ENCODE results near the gene MGMT. TPM values are rescaled to one million over a fixed set of nuclear protein-coding genes. Genes with fewer than 3 reads are reported as not detected.

The MGMT gene
- total RNA-seq, 6 experiments from 2014 or later, result 36.5 to 53.4 (median 42.3) TPM

- ATAC-seq, result no peak
- WGBS (ENCODE audit: insufficient coverage, low coverage, low lambda C conversion rate, missing lambda C conversion rate), result 100% methylated on average over 1 of the region's 1 CpG
- Histone ChIP-seq H3K27me3 (no peaks in the 10 kb centered on the region), H3K4me1 (peaks cover 0 to 12% (median 0%) of the 10 kb centered on the region in 4 donors), H3K4me3 (no peak overlapping the region), H3K27ac (no peak overlapping the region), H3K36me3 (no peaks in the 10 kb centered on the region), H3K9me3 (no peaks in the 10 kb centered on the region)
- TF ChIP-seq POLR2A (IDR thresholded peaks at IDR 0.05) (no peak), CTCF (IDR thresholded peaks at IDR 0.05) (no peak)
- intact Hi-C loops (cut with DNase I), result no loop called here
- no peak for DNase-seq
Observed at GRCh38 chr10:129683519-129683918, 216.5 kb downstream of the MGMT start.

- H3K27me3 ChIP-seq, result no peaks in the 10 kb centered on the region
- intact Hi-C loops (cut with DNase I), result no loop called here
- no peak overlapping the region for H3K4me3 ChIP-seq
- no peak for DNase-seq
- H3K9me3 ChIP-seq, result no peaks in the 10 kb centered on the region
- 98% methylated on average over 3 of the region's 3 CpGs for WGBS (ENCODE audit: insufficient coverage, low coverage, low lambda C conversion rate, missing lambda C conversion rate)
- no peaks in the 10 kb centered on the region for H3K36me3 ChIP-seq
- ATAC-seq, result no peak
- peaks cover 0 to 10% (median 0%) of the 10 kb centered on the region in 4 donors for H3K4me1 ChIP-seq
- H3K27ac ChIP-seq, result no peak overlapping the region
- TF ChIP-seq POLR2A (IDR thresholded peaks at IDR 0.05) (no peak), CTCF (IDR thresholded peaks at IDR 0.05) (no peak)
Observed at GRCh38 chr10:129683920-129684319, 216.9 kb downstream of the MGMT start.

GRCh38 chr10:129685271-129685670 is 218.2 kb downstream of the MGMT start:
- intact Hi-C loops (cut with DNase I), result no loop called here

GRCh38 chr10:129689671-129690071 is 222.6 kb downstream of the MGMT start:
- no peak for ATAC-seq
- H3K27ac ChIP-seq, result no peak overlapping the region
- H3K27me3 ChIP-seq, result no peaks in the 10 kb centered on the region
- no peaks in the 10 kb centered on the region for H3K9me3 ChIP-seq
- whole genome bisulfite sequencing (ENCODE audit: insufficient coverage, low coverage, low lambda C conversion rate, missing lambda C conversion rate), result 89% methylated on average over 4 of the region's 4 CpGs
- no peaks in the 10 kb centered on the region for H3K36me3 ChIP-seq
- no peak overlapping the region for H3K4me3 ChIP-seq
- H3K4me1 ChIP-seq, result peaks cover 0 to 8% (median 3%) of the 10 kb centered on the region in 4 donors
- intact Hi-C loops (cut with DNase I), result no loop called here
- no peak for TF ChIP-seq CTCF (IDR thresholded peaks at IDR 0.05)
- TF ChIP-seq POLR2A (IDR thresholded peaks at IDR 0.05), result no peak
- DNase-seq, result no peak

More at GRCh38 chr10:129685271-129685670, 218.2 kb downstream of the MGMT start:
- Histone ChIP-seq H3K4me3 (no peak overlapping the region), H3K27ac (no peak overlapping the region), H3K9me3 (no peaks in the 10 kb centered on the region), H3K36me3 (no peaks in the 10 kb centered on the region), H3K27me3 (no peaks in the 10 kb centered on the region), H3K4me1 (no peaks in the 10 kb centered on the region)
- no peak for ATAC-seq
- no peak for DNase-seq
- TF ChIP-seq CTCF (IDR thresholded peaks at IDR 0.05) (no peak), POLR2A (IDR thresholded peaks at IDR 0.05) (no peak)
- 92% methylated on average over 8 of the region's 8 CpGs for whole genome bisulfite sequencing (ENCODE audit: insufficient coverage, low coverage, low lambda C conversion rate, missing lambda C conversion rate)
